H1 (cell line): ENCODE data around the gene BORCS6. TPM values are rescaled to one million over a fixed set of nuclear protein-coding genes. Genes with fewer than 3 reads are reported as not detected.

Experiments
- BRCA1 ChIP-seq: IDR thresholded peaks from 2 replicates; pipeline ENCODE4 v1.6.1; 2012; ENCODE audit warnings: low read depth, low read length, improper control_type of control experiment
- EP300 ChIP-seq, 2 experiments: IDR thresholded peaks; 1 replicate in 1 of 2; 2 replicates in 1 of 2; pipeline ENCODE4 v1.6.1; 2011 to 2012; ENCODE audit warnings: low read depth in 2 of 2, low read length in 2 of 2, mild to moderate bottlenecking in 2 of 2, borderline replicate concordance in 1 of 2, inconsistent platforms in 1 of 2, moderate library complexity in 1 of 2
- KDM4A ChIP-seq: IDR thresholded peaks from one replicate; pipeline ENCODE4 v1.7.1; 2012; ENCODE audit warnings: low read depth, mild to moderate bottlenecking, moderate library complexity, low read length, inconsistent platforms; ENCODE audit not compliant: severe bottlenecking
- MAX ChIP-seq: IDR thresholded peaks from 2 replicates; pipeline ENCODE4 v1.6.1; 2012; ENCODE audit warnings: inconsistent platforms
- PHF8 ChIP-seq: fragments of 200-600 bp; sonication (generic); conservative IDR thresholded peaks from 2 replicates; pipeline ENCODE4 v1.7.1; 2012; ENCODE audit warnings: low read depth, mild to moderate bottlenecking, inconsistent platforms, low read length, moderate library complexity
- RAD21 ChIP-seq, 2 experiments: IDR thresholded peaks in 1 of 2; conservative IDR thresholded peaks in 1 of 2; 2 replicates each; pipeline ENCODE4 v1.6.1; 2011; ENCODE audit warnings: low read depth in 2 of 2, low read length in 2 of 2, improper control_type of control experiment in 1 of 2, inconsistent platforms in 1 of 2, mild to moderate bottlenecking in 1 of 2, moderate library complexity in 1 of 2
- RBBP5 ChIP-seq: IDR thresholded peaks from 2 replicates; pipeline ENCODE4 v1.7.1; 2012; ENCODE audit warnings: low read depth, mild to moderate bottlenecking, inconsistent platforms, low read length, moderate library complexity, borderline replicate concordance
- SIN3A ChIP-seq, 2 experiments: IDR thresholded peaks in 1 of 2; conservative IDR thresholded peaks in 1 of 2; 2 replicates each; pipeline ENCODE4 v1.6.1; 2011 to 2012; ENCODE audit warnings: low read length in 2 of 2, improper control_type of control experiment in 1 of 2, low read depth in 1 of 2, mild to moderate bottlenecking in 1 of 2
- SP1 ChIP-seq: IDR thresholded peaks from 2 replicates; pipeline ENCODE4 v1.6.1; 2011; ENCODE audit warnings: low read depth, low read length
- TAF1 ChIP-seq: IDR thresholded peaks from 2 replicates; pipeline ENCODE4 v1.6.1; 2011; ENCODE audit warnings: mild to moderate bottlenecking, low read depth, low read length
- TCF12 ChIP-seq: IDR thresholded peaks from 2 replicates; pipeline ENCODE4 v1.6.1; 2011; ENCODE audit warnings: low read depth, mild to moderate bottlenecking, low read length
- polyA plus RNA-seq, 7 experiments: library from polyadenylated mRNA; depleted of rRNA in 3 of 7; stranded (reverse) in 5 of 7; unstranded in 2 of 7; fragments of >200 nt in 5 of 7; fragments of 200-250 nt in 2 of 7; gene quantifications; 1 replicate in 5 of 7; 2 replicates in 1 of 7; 4 replicates in 1 of 7; pipeline versions ENCODE4 v1.2.1 to v1.2.3, GENCODE V29; 2011 to 2013; ENCODE audit warnings: missing spikeins in 2 of 7, mixed read lengths in 2 of 7
- total RNA-seq: library from RNA; stranded (reverse); fragmentation: NEBNext Ultra II Directional; extraction: Animal tissue kit (Norgen Biotek cat#: 25700); gene quantifications from 2 replicates; pipeline ENCODE4 v1.2.1, GENCODE V29; 2021

The BORCS6 gene
- total and polyA plus RNA-seq, 2 of the 8 experiments (the other 6 are each of a cell fraction or from before 2014, with no cell fraction given), result 3.3 to 3.6 TPM

GRCh38 chr17:8223356-8224126, 33.6 kb upstream of the BORCS6 start (continued):
- TF ChIP-seq RAD21 (IDR thresholded peaks at IDR 0.05 in 1 of 2, conservative IDR thresholded peaks at IDR 0.05 in 1 of 2; ENCODE audit: low read depth in 2 of 2, low read length in 2 of 2) (peak in 1 of 2 experiments; percentile 7; a peak in 1 of 4 replicates), EP300 (IDR thresholded peaks at IDR 0.05; ENCODE audit: borderline replicate concordance in 1 of 2, low read depth in 2 of 2, low read length in 2 of 2) (no peak), TAF1 (peak; percentile 38; the same call in 1 of the 2 replicates), BRCA1 (no peak), MAX (peak; percentile 80), PHF8 (peak; percentile 51; the same call in 1 of the 2 replicates), SP1 (no peak), RBBP5 (0 out of 2 replicates have a peak, but pooled peaks have one; percentile 59), TCF12 (no peak), SIN3A (conservative IDR thresholded peaks at IDR 0.05 in 1 of 2, IDR thresholded peaks at IDR 0.05 in 1 of 2; ENCODE audit: low read depth in 1 of 2, low read length in 2 of 2) (no peak), KDM4A (peak; percentile 51)
